CD4-positive, alpha-beta T cell treated with Interleukin-17A for 4 hours (primary cell): Measurements from ENCODE around the gene APOF.
"Not testable (repeated sequence)": the region's sequence is repeated elsewhere in the genome, so short reads cannot be mapped to it uniquely, and the experiment has no call there.

ENCODE experiments used
- DNase-seq: peaks from one replicate; pipeline ENCODE4 v3.0.0-alpha.2; 2020; ENCODE audit warnings: mixed read lengths

Gene APOF

GRCh38 chr12:56330936-56331490, 31.6 kb downstream of the APOF start:
- DNase-seq, result no peak

GRCh38 chr12:56326533-56326932, 36.1 kb downstream of the APOF start:
- DNase-seq, result no peak

GRCh38 chr12:56326126-56326525, 36.5 kb downstream of the APOF start:
- DNase-seq, result no peak

GRCh38 chr12:56324206-56324605, 38.5 kb downstream of the APOF start:
- DNase-seq, result no peak

- DNase-seq, result not testable (repeated sequence)
Measured at GRCh38 chr12:56321610-56322009, 41.0 kb downstream of the APOF start.

GRCh38 chr12:56321027-56321426, 41.6 kb downstream of the APOF start:
- no peak for DNase-seq

GRCh38 chr12:56317675-56318074, 45.0 kb downstream of the APOF start:
- no peak for DNase-seq

- peak; percentile 93 for DNase-seq
Measured at GRCh38 chr12:56315622-56316473, 46.8 kb downstream of the APOF start, which contains the start of gene CNPY2. Gene CNPY2 (minus strand): TSS chr12:56315988. CDS start chr12:56315217, 771 bp downstream.

- no peak for DNase-seq
Measured at GRCh38 chr12:56315249-56315621, 47.4 kb downstream of the APOF start.

- no peak for DNase-seq
Measured at GRCh38 chr12:56311003-56311402, 51.7 kb downstream of the APOF start.
